Measurements from ENCODE around the gene PPP1R3G. TPM values are rescaled to one million over a fixed set of nuclear protein-coding genes. Genes with fewer than 3 reads are reported as not detected.

The PPP1R3G gene
- total RNA-seq, 1 experiment from 2014 or later, result not detected

- no peak overlapping the region for H3K4me3 Mint-ChIP-seq
- Histone ChIP-seq H4K8ac (replicated peaks; ENCODE audit: insufficient read length, low read depth, low read length) (no peak overlapping the region), H3K4me1 (ENCODE audit: insufficient read depth, low read length) (no peaks in the 10 kb centered on the region), H3K23me2 (ENCODE audit: insufficient read length, low read depth, low read length, poor library complexity, severe bottlenecking) (no peaks in the 10 kb centered on the region), H4K91ac (ENCODE audit: insufficient read length, low read depth, low read length) (no peak overlapping the region), H3K4ac (ENCODE audit: low read depth, low read length) (no peak overlapping the region), H3T11ph (ENCODE audit: low read length) (no peak overlapping the region), H2BK15ac (ENCODE audit: low read depth, low read length) (no peak overlapping the region), H3K9ac (ENCODE audit: extremely low read depth, insufficient read length, low read length) (no peak overlapping the region), H3K18ac (ENCODE audit: insufficient read length, low read depth, low read length) (no peak overlapping the region), H3K4me2 (ENCODE audit: insufficient read depth, insufficient read length, low read length) (no peak overlapping the region), H3K79me2 (ENCODE audit: insufficient read depth, low read length) (no peaks in the 10 kb centered on the region), H3K27ac (ENCODE audit: insufficient read length, low read depth, low read length) (no peak overlapping the region), H4K20me1 (ENCODE audit: control insufficient read depth, insufficient read depth, insufficient read length) (no peaks in the 10 kb centered on the region), H3K56ac (ENCODE audit: insufficient read length, low read depth, low read length) (no peak overlapping the region), H3K79me1 (ENCODE audit: insufficient read depth, low read depth, low read length, poor library complexity, severe bottlenecking) (no peaks in the 10 kb centered on the region), H2BK20ac (ENCODE audit: low read depth, low read length, poor library complexity, severe bottlenecking) (no peak overlapping the region), H2BK120ac (ENCODE audit: low read depth, low read length, poor library complexity, severe bottlenecking) (no peak overlapping the region), H3K27me3 (ENCODE audit: insufficient read depth, low read length) (no peaks in the 10 kb centered on the region), H3K14ac (ENCODE audit: insufficient read depth, low read length) (no peak overlapping the region), H2AK5ac (ENCODE audit: insufficient read length, low read length) (no peak overlapping the region), H3K23ac (ENCODE audit: insufficient read length, low read depth, low read length) (no peak overlapping the region), H3K9me3 (ENCODE audit: control insufficient read depth, low read depth, low read length) (no peaks in the 10 kb centered on the region), H4K5ac (ENCODE audit: insufficient read length, low read depth, low read length) (no peak overlapping the region), H2AFZ (ENCODE audit: low read length) (no peak overlapping the region), H2BK5ac (ENCODE audit: insufficient read length, low read length) (no peak overlapping the region), H2BK12ac (ENCODE audit: insufficient read length, low read depth, low read length) (no peak overlapping the region)
- H3K27me3 Mint-ChIP-seq (ENCODE audit: low read depth), result no peaks in the 10 kb centered on the region; the same call in none of the 2 replicates
- TF ChIP-seq CTCF (conservative IDR thresholded peaks at IDR 0.05), result no peak
- H3K36me3 Mint-ChIP-seq (ENCODE audit: insufficient read depth in 1 of 3, low read depth in 3 of 3), result 0 out of 7 replicates have a peak, but pooled peaks cover 0 to 3% (median 0%) of the 10 kb centered on the region in 3 experiments
- peaks cover 4 to 5% of the 10 kb centered on the region in 2 experiments; a peak in 3 of 4 replicates for H3K4me1 Mint-ChIP-seq
- DNase-seq, result no peak
- no peak overlapping the region; a peak in 1 of 7 replicates for H3K27ac Mint-ChIP-seq
- peaks cover 0 to 2% of the 10 kb centered on the region in 2 experiments; a peak in 2 of 5 replicates for H3K9me3 Mint-ChIP-seq
- WGBS (ENCODE audit: extremely low coverage, insufficient read length, low lambda C conversion rate), result no CpG with 5 or more reads among the region's 3 CpGs
These were observed 17.8 kb upstream of the PPP1R3G start for GRCh38 chr6:5067305-5067704.
